Sigmoid colon (tissue), 7 donors: ENCODE results near the gene SLC16A5. TPM values are rescaled to one million over a fixed set of nuclear protein-coding genes. Genes with fewer than 3 reads are reported as not detected.

Source experiments
- DNase-seq: peaks from one replicate; pipeline ENCODE4 v3.0.0-alpha.2; 2019
- H3K27ac ChIP-seq, 4 donors: fragments of 200-600 bp; sonication (generic); one replicate each; pipeline ENCODE4 v1.5.1; 2016 to 2019; ENCODE audit warnings: mild to moderate bottlenecking in 1 of 4
- H3K27me3 ChIP-seq, 3 donors: fragments of 200-600 bp; sonication (generic); one replicate each; pipeline ENCODE4 v1.5.1; 2019; ENCODE audit warnings: mild to moderate bottlenecking in 1 of 3
- H3K36me3 ChIP-seq, 4 donors: fragments of 200-600 bp; sonication (generic); one replicate each; pipeline ENCODE4 v1.5.1; 2016 to 2019
- H3K4me1 ChIP-seq, 4 donors: fragments of 200-600 bp; sonication (generic); one replicate each; pipeline ENCODE4 v1.5.1; 2017 to 2019
- H3K4me3 ChIP-seq, 4 donors: fragments of 200-600 bp; sonication (generic); one replicate each; pipeline ENCODE4 v1.5.1; 2017 to 2019; ENCODE audit warnings: mild to moderate bottlenecking in 2 of 4, moderate library complexity in 1 of 4
- H3K9me3 ChIP-seq, 4 donors: fragments of 200-600 bp in 3 of 4; sonication (generic) in 3 of 4; one replicate each; pipeline versions ENCODE4 v1.5.1 to v1.6.1; 2013 to 2019
- CTCF ChIP-seq, 4 experiments: fragments of 450-650 bp in 3 of 4; fragments of 200-600 bp in 1 of 4; IDR thresholded peaks; one replicate each; pipeline ENCODE4 v1.5.1; 2016 to 2019; ENCODE audit warnings: antibody characterized with exemption in 4 of 4, mild to moderate bottlenecking in 3 of 4, moderate library complexity in 2 of 4
- EP300 ChIP-seq, 4 donors: sonication (generic); formaldehyde crosslinking; IDR thresholded peaks; one replicate each; pipeline ENCODE4 v1.6.1; 2017; ENCODE audit warnings: antibody characterized with exemption in 4 of 4
- POLR2A ChIP-seq, 2 donors: fragments of 450-650 bp; IDR thresholded peaks; one replicate each; pipeline ENCODE4 v1.6.1; 2016; ENCODE audit warnings: antibody characterized with exemption in 2 of 2, mild to moderate bottlenecking in 2 of 2, moderate library complexity in 2 of 2
- POLR2AphosphoS5 ChIP-seq, 4 donors: sonication (generic); formaldehyde crosslinking; IDR thresholded peaks; one replicate each; pipeline ENCODE4 v1.6.1; 2017; ENCODE audit warnings: antibody characterized with exemption in 4 of 4
- WGBS, 2 donors: extraction: QIAGEN DNeasy Blood & Tissue Kit; methylation state at CpG; one replicate each; pipeline ENCODE4 v1.1.7; 2013; 5-methylcytosine and 5-hydroxymethylcytosine counted together
- intact Hi-C: fragments of 100-400 bp; cut with DNase I; formaldehyde crosslinking; loops from one replicate; pipeline ENCODE4 v1.15.1; 2023
- polyA plus RNA-seq, 3 donors: library from polyadenylated mRNA; stranded (reverse); fragments of 200-250 nt; gene quantifications; one replicate each; pipeline ENCODE4 v1.2.3, GENCODE V29; 2013
- total RNA-seq, 4 donors: library from RNA; depleted of rRNA; stranded (reverse); fragments of >200 nt; gene quantifications; one replicate each; pipeline ENCODE4 v1.1.0, GENCODE V29; 2016
- donor health status: healthy with polysubstance abuse.
- donor health status: Bipolar disorder and iron deficiency.
- donor health status: healthy.

SLC16A5 gene
- total and polyA plus RNA-seq, 7 donors, result 2.6 to 31.1 (median 8.1) TPM

GRCh38 chr17:75059369-75060345 is 28.1 kb upstream of the SLC16A5 start:
- DNase-seq, result peak; percentile 82

GRCh38 chr17:75060434-75061054 is 27.2 kb upstream of the SLC16A5 start:
- H3K4me1 ChIP-seq, result peaks cover 0 to 18% (median 13%) of the 10 kb centered on the region in 4 donors
- no peaks in the 10 kb centered on the region for H3K9me3 ChIP-seq
- TF ChIP-seq CTCF (IDR thresholded peaks at IDR 0.05) (no peak), POLR2A (IDR thresholded peaks at IDR 0.05) (no peak), EP300 (IDR thresholded peaks at IDR 0.05) (no peak), POLR2AphosphoS5 (IDR thresholded peaks at IDR 0.05) (no peak)
- intact Hi-C loops, result loop anchor here (5.0 kb wide), 2 partner anchors 52 to 142 kb away; no protein-coding TSS in a partner anchor
- no peak overlapping the region for H3K4me3 ChIP-seq
- H3K36me3 ChIP-seq, result peaks cover 20 to 61% (median 33%) of the 10 kb centered on the region in 4 donors
- DNase-seq, result no peak
- WGBS, 2 donors, result 96% methylated on average over 26 of the region's 26 CpGs
- H3K27ac ChIP-seq, result peak overlapping the region; percentile 70 to 79 (median 74)
- no peaks in the 10 kb centered on the region for H3K27me3 ChIP-seq

More at GRCh38 chr17:75059369-75060345, 28.1 kb upstream of the SLC16A5 start:
- intact Hi-C loops, result loop anchor here (2.0 to 5.0 kb wide), 3 partner anchors 53 to 143 kb away; partner anchors contain the start of gene NT5C
- Histone ChIP-seq H3K36me3 (peaks cover 20 to 60% (median 30%) of the 10 kb centered on the region in 4 donors), H3K27ac (peak overlapping the region; percentile 70 to 79 (median 74)), H3K4me3 (no peak overlapping the region), H3K27me3 (no peaks in the 10 kb centered on the region), H3K4me1 (peaks cover 0 to 18% (median 13%) of the 10 kb centered on the region in 4 donors), H3K9me3 (no peaks in the 10 kb centered on the region)
- 62 to 63% methylated on average over 25 of the region's 25 CpGs for WGBS, 2 donors
- TF ChIP-seq EP300 (IDR thresholded peaks at IDR 0.05) (no peak), CTCF (IDR thresholded peaks at IDR 0.05) (peak; percentile 30 to 45 (median 36)), POLR2AphosphoS5 (IDR thresholded peaks at IDR 0.05) (peak in 1 of 4 donors; percentile 17)

GRCh38 chr17:75061055-75061438 is 26.7 kb upstream of the SLC16A5 start:
- Histone ChIP-seq H3K4me1 (peaks cover 0 to 18% (median 13%) of the 10 kb centered on the region in 4 donors), H3K36me3 (peaks cover 20 to 59% (median 33%) of the 10 kb centered on the region in 4 donors), H3K9me3 (no peaks in the 10 kb centered on the region), H3K27me3 (no peaks in the 10 kb centered on the region), H3K4me3 (no peak overlapping the region), H3K27ac (peak overlapping the region; percentile 70 to 79 (median 74))
- intact Hi-C loops, result loop anchor here (5.0 kb wide), 2 partner anchors 51 to 141 kb away; no protein-coding TSS in a partner anchor
- no peak for DNase-seq
- TF ChIP-seq POLR2AphosphoS5 (IDR thresholded peaks at IDR 0.05), result no peak
- no peak for TF ChIP-seq EP300 (IDR thresholded peaks at IDR 0.05)
- TF ChIP-seq CTCF (IDR thresholded peaks at IDR 0.05), result no peak
- no peak for TF ChIP-seq POLR2A (IDR thresholded peaks at IDR 0.05)
- 94 to 96% methylated on average over 10 of the region's 10 CpGs for WGBS, 2 donors

- intact Hi-C loops, result loop anchor here (5.0 kb wide), 2 partner anchors 51 to 141 kb away; no protein-coding TSS in a partner anchor
- no peak overlapping the region for H3K4me3 ChIP-seq
- peak overlapping the region in 1 of 4 donors; percentile 76 for H3K27ac ChIP-seq
- H3K4me1 ChIP-seq, result peaks cover 0 to 18% (median 13%) of the 10 kb centered on the region in 4 donors
- TF ChIP-seq POLR2A (IDR thresholded peaks at IDR 0.05) (no peak), EP300 (IDR thresholded peaks at IDR 0.05) (no peak), CTCF (IDR thresholded peaks at IDR 0.05) (no peak), POLR2AphosphoS5 (IDR thresholded peaks at IDR 0.05) (no peak)
- no peak for DNase-seq
- no peaks in the 10 kb centered on the region for H3K9me3 ChIP-seq
- WGBS, 2 donors, result 90 to 94% methylated on average over 8 of the region's 8 CpGs
- H3K36me3 ChIP-seq, result peaks cover 20 to 53% (median 33%) of the 10 kb centered on the region in 4 donors
- no peaks in the 10 kb centered on the region for H3K27me3 ChIP-seq
These were observed 26.1 kb upstream of the SLC16A5 start for GRCh38 chr17:75061618-75062017.
